Loucy (cell line): ENCODE measurements around the gene XRCC4.

Source experiments
- H2AFZ ChIP-seq: fragments of 200-600 bp; sonication (generic); 2 replicates; pipeline ENCODE4 v1.6.0; 2016; ENCODE audit warnings: antibody characterized with exemption, mild to moderate bottlenecking, low read length, moderate library complexity
- H3F3A ChIP-seq: fragments of 200-600 bp; 2 replicates; pipeline ENCODE4 v1.6.0; 2016; ENCODE audit warnings: antibody characterized with exemption, low read depth, mild to moderate bottlenecking
- H3K27me3 ChIP-seq: fragments of 200-600 bp; sonication (generic); 2 replicates; pipeline ENCODE4 v1.6.1; 2014; ENCODE audit warnings: low read length, mild to moderate bottlenecking; ENCODE audit not compliant: insufficient read depth, poor library complexity, severe bottlenecking
- H3K36me3 ChIP-seq: fragments of 200-600 bp; sonication (generic); 2 replicates; pipeline ENCODE4 v1.6.1; 2016; ENCODE audit warnings: low read length; ENCODE audit not compliant: insufficient read depth
- H3K4me1 ChIP-seq: fragments of 200-600 bp; sonication (generic); 2 replicates; pipeline ENCODE4 v1.5.1; 2014; ENCODE audit warnings: low read length, mild to moderate bottlenecking; ENCODE audit not compliant: insufficient read depth, poor library complexity, severe bottlenecking
- H3K4me2 ChIP-seq: fragments of 200-600 bp; sonication (generic); 2 replicates; pipeline ENCODE4 v1.6.0; 2014; ENCODE audit warnings: antibody characterized with exemption, low read length, low read depth, mild to moderate bottlenecking; ENCODE audit not compliant: poor library complexity, severe bottlenecking
- H3K4me3 ChIP-seq: fragments of 200-600 bp; sonication (generic); 2 replicates; pipeline ENCODE4 v1.5.1; 2014; ENCODE audit warnings: low read length, mild to moderate bottlenecking, mixed read lengths; ENCODE audit not compliant: poor library complexity, severe bottlenecking
- H3K79me2 ChIP-seq: fragments of 200-600 bp; sonication (generic); 2 replicates; pipeline ENCODE4 v1.6.1; 2014; ENCODE audit warnings: low read length; ENCODE audit not compliant: insufficient read depth
- H3K9ac ChIP-seq: fragments of 200-600 bp; sonication (generic); 2 replicates; pipeline ENCODE4 v1.6.0; 2014; ENCODE audit warnings: mild to moderate bottlenecking, low read depth, low read length, moderate library complexity; ENCODE audit not compliant: poor library complexity, severe bottlenecking
- H3K9me2 ChIP-seq: fragments of 200-600 bp; sonication (generic); replicated peaks from 2 replicates; pipeline ENCODE4 v1.6.1; 2016; ENCODE audit warnings: low read depth, low read length, mixed read lengths
- H3K9me3 ChIP-seq: fragments of 200-600 bp; sonication (generic); 2 replicates; pipeline ENCODE4 v1.6.1; 2014; ENCODE audit warnings: mild to moderate bottlenecking, antibody characterized with exemption, low read length, low read depth; ENCODE audit not compliant: insufficient read depth
- H4K20me1 ChIP-seq: fragments of 200-600 bp; sonication (generic); 2 replicates; pipeline ENCODE4 v1.6.0; 2014; ENCODE audit warnings: antibody characterized with exemption, low read length, mild to moderate bottlenecking; ENCODE audit not compliant: insufficient read depth, poor library complexity, severe bottlenecking
- CTCF ChIP-seq: fragments of 200-600 bp; sonication (generic); conservative IDR thresholded peaks from 2 replicates; pipeline ENCODE4 v1.5.1; 2014; ENCODE audit warnings: mild to moderate bottlenecking, antibody characterized with exemption, low read length
- EZH2phosphoT487 ChIP-seq: fragments of 200-600 bp; IDR thresholded peaks from 2 replicates; pipeline ENCODE4 v1.6.1; 2018; ENCODE audit warnings: antibody characterized with exemption, mild to moderate bottlenecking, moderate library complexity, borderline replicate concordance

Gene XRCC4

GRCh38 chr5:83281658-83282057, 204.3 kb downstream of the XRCC4 start:
- Histone ChIP-seq H2AFZ (no peak overlapping the region), H3K27me3 (no peaks in the 10 kb centered on the region), H3K9me2 (no peaks in the 10 kb centered on the region), H3K36me3 (no peaks in the 10 kb centered on the region), H3K9me3 (no peaks in the 10 kb centered on the region), H3K4me1 (peaks cover 8% of the 10 kb centered on the region), H4K20me1 (no peaks in the 10 kb centered on the region), H3K79me2 (no peaks in the 10 kb centered on the region), H3F3A (no peaks in the 10 kb centered on the region), H3K4me2 (no peak overlapping the region), H3K9ac (no peak overlapping the region), H3K4me3 (no peak overlapping the region)
- no peak for TF ChIP-seq CTCF
- TF ChIP-seq EZH2phosphoT487, result no peak

GRCh38 chr5:83283761-83284160, 206.4 kb downstream of the XRCC4 start:
- Histone ChIP-seq H3K4me3 (no peak overlapping the region), H3K9me3 (no peaks in the 10 kb centered on the region), H3F3A (no peaks in the 10 kb centered on the region), H2AFZ (no peak overlapping the region), H3K9me2 (no peaks in the 10 kb centered on the region), H3K36me3 (no peaks in the 10 kb centered on the region), H4K20me1 (no peaks in the 10 kb centered on the region), H3K9ac (no peak overlapping the region), H3K4me2 (no peak overlapping the region), H3K4me1 (peaks cover 8% of the 10 kb centered on the region), H3K79me2 (no peaks in the 10 kb centered on the region), H3K27me3 (no peaks in the 10 kb centered on the region)
- TF ChIP-seq CTCF (no peak), EZH2phosphoT487 (no peak)

GRCh38 chr5:83285661-83286398, 208.5 kb downstream of the XRCC4 start:
- Histone ChIP-seq H3K4me3 (no peak overlapping the region), H3F3A (no peaks in the 10 kb centered on the region), H3K36me3 (no peaks in the 10 kb centered on the region), H3K27me3 (no peaks in the 10 kb centered on the region), H3K4me1 (peaks cover 8% of the 10 kb centered on the region), H3K9me2 (no peaks in the 10 kb centered on the region), H3K4me2 (no peak overlapping the region), H2AFZ (no peak overlapping the region), H3K9ac (no peak overlapping the region), H3K9me3 (no peaks in the 10 kb centered on the region), H4K20me1 (no peaks in the 10 kb centered on the region), H3K79me2 (no peaks in the 10 kb centered on the region)
- no peak for TF ChIP-seq EZH2phosphoT487
- no peak for TF ChIP-seq CTCF
